ENCODE results near the gene ZFP91.

The ZFP91 gene

DNA sequence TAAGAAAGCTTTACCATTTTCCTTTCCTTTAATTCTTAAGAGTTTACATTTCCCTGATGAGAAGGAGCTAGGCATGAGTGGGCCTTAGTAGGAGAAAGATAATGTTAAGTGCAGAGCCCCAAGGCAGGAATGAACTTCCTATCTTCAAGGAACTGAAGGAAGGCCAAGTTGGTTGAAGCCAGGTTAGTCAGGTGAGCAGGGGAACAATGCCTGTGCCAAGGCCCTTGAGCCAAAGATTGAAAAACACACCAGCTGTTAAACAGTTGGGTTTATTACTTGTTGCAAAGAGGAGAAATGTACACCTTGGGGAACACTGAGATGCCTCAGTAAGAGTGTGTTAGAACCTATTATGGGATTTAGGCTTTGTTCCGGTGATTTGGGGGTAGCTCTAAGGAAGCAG is 53.6 kb downstream of the ZFP91 start:
- no peak for DNase-seq

DNA sequence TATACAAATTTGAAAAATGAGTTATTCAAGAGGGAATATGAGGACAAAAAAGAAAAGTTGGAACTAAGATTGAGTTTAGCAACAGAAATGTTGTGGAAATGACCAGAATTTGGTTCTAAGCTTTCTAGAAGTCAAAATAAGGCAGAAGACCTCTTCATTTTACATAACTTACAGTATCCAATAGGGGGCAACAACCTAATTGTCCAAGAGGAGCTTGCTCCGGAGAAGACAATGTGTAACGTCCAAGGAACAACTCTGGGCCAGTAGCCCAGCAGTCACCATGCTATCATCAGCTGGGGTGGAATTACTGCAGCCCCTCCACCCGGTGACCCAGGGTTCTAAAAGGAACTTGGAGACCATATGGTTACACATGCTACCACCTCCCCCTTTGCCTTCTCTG is 57.7 kb downstream of the ZFP91 start:
- DNase-seq: no peak

DNA sequence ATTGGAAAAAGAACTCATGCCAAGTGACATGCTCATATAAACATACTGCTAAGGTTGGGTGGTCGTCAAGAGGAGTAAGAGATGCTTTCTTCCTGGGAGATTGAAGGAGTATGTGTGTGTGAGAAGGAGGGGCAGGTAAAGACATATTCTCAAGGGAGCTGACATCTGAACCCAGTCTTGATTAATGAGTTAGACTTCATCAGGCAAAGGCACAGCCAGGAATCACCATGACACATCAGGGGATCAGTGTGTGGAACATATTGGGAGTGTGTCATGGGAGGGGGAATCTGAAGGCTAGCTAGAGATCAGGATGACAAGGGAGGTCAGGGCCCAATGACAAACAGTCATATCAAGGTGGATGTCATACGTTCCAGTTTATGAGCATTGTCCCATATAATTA is 58.5 kb downstream of the ZFP91 start:
- DNase-seq: no peak

DNA sequence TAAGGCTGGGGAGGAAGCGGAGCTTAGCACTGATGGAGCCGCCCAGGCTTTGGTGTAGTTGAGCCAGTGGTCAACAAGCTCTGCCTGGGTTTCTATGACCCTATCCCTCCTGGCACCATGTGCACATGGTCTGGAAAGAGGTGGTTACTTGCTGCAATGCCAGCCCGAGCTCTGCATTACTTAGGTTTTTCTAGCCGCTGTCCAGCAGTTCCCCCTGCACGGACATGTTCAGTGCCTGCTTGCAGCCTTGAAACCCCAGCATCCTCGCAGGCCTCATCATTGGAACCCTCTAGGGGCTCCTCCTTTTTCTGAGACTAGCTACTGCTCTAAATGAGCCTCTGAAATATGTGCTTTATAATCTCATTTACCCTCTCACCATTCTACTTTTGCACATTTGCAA is 60.2 kb downstream of the ZFP91 start:
- no peak for DNase-seq

DNA sequence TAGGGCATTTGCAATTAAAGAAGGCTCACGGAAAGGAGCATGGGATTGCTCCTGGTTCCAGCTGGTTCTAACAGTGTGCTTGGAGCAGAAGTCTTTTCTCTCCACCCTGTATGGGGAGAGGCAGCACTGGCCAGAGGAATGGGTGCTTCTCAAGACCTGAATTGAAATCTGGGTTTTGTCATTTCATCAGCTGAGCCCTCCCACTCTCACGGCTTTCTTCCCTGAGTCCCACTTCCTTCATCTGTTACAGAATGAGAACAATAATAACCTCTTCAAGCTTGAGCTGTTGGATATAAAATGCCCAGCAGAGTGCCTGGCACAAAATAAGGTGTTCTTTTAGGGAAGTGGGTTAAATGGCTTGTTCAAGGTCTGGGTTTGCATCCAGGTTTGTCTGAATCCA is 60.8 kb downstream of the ZFP91 start:
- DNase-seq: no peak

DNA sequence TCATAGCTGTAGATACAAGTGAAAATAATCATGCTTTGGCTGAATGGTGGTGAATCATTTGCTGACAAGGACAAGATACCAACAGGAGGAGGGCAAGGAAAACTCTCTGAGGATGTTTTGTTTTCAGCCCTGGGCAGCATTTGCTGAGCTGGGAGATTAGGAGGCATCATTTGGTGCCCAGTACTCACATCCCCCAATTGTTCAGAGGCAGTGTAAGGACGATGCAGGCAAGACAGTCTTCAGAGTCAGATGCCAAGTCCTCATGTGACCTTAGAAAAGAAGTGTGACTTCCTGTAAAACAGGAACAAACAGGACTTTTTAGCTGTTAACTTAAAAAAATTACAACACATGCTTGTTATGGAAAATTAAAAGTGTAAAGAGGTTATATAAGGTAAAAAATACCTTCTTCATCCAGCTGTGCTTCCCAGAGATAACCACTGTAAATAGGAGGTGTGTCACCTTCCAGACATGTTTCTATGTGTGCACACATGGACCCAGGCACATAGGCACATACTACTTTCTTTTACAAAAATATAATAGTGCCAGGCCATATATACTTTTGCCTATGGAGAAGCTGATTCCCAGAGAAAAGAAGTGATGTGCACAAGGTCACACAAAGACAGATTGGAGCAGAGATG is 61.6 kb downstream of the ZFP91 start:
- no peak for DNase-seq

DNA sequence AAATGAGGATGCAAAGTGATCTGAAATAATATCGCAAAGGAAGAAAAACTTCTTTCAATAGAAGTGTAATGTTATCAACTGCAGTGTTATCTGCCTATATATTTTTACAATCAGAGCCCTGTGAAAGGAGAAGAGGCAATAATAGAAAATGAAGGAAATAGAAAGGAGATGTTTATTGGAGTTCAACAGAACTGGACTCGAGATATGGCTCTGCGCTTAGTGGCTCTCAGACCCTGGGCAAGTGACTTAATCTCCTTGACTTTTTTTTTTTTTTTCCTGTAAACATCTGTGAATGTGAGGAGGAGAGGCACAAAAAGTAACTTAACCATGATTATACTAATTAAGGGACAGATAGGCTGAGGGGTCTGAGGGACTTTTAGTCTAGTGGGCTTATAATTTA is 62.5 kb downstream of the ZFP91 start:
- DNase-seq: no peak

DNA sequence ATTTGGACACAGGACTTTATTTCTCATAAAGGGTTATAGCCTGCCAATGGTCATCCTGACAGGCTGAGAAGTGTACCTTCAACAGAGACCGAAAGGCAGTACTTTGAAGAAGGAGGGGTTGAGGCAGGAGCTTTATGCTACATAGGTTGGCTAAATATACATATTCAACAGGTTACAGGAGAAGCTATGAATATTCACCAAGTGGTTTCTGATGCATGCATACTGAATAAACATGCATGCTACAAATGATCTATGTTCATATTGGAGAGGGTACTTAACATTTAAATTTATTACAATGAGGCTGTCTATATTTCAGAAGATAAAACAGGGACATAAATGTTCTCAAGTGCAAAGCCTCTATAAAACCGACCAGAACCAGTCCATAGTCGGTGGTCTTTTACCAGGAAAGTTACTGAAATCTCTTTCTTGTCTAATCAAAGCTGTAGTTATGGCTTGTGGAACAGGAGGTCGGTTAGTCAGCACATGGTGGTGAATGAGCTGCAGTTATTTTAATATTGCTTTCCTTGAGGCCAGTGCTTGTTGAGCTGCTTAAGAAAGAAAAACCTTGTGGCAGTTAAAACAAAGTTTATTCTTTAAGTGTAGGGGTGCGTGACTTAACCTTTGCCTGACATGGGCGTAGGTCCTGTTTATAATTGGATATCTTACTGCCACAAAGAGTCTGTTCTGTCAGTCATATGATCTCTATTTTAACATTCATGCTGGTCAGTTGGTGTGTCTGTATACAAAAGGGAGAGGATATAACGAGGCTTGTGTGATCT is 63.1 kb downstream of the ZFP91 start:
- no peak for DNase-seq

DNA sequence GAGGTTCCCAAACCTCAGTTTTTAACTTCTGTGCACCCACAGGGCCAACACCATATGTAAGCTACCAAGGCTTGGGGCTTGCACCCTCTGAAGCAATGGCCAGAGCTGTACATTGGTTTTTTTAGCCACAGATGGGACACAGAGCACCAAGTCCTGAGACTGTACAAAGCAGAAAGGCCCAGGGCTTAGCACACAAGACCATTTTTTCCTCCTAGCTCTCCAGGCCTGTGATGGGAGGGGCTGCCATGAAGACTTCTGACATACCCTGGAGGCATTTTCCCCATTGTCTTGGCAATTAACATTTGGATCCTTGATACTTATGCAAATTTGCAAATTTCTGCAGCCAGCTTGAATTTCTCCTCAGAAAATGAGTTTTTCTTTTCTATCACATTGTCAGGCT is 67.0 kb downstream of the ZFP91 start:
- no peak for DNase-seq

DNA sequence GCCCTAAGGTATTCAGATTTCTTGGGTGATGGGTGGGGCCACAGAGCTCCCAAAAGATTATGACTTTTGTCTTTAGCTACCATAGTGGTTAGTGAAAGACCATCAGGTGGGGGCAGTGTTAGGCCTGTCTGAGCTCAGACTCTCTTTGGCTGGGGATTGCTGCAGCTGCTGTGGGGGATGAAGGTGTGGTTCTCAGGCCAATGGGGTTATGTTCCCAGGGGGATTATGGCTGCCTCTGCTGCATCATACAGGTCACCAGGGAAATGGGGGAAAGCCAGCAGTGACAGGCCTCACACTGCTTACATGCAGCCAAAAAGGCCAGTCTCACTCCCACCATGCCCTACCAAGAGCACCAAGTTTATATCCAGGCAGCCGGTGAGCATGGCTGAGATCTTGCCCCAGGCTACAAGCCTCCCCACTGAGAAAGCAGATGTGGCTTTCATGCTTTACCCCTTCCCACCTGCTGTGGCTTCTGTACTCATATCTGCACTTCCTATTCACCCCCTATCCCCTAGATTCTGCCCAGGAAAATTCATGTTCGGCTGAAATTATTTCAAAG is 68.4 kb downstream of the ZFP91 start:
- no peak for DNase-seq

DNA sequence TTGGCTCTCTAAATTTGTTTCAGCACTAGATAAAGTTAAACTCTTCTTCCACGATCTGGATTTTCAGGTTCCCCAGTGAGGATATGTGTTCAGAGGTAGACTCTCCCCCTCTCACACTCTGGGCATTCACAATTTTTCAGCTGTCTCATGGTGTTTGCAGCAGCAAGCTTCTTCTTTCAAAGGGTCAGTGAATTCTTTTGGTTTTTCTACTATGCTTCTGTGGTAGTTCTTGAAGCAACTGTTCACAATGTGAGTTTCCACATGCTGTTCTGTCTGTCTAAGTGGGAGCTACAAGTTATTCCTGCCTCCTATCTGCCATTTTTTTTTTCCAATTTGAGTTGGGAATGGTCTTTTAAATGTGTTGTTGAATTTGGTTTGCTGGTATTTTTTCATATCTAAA is 69.0 kb downstream of the ZFP91 start:
- DNase-seq: no peak

DNA sequence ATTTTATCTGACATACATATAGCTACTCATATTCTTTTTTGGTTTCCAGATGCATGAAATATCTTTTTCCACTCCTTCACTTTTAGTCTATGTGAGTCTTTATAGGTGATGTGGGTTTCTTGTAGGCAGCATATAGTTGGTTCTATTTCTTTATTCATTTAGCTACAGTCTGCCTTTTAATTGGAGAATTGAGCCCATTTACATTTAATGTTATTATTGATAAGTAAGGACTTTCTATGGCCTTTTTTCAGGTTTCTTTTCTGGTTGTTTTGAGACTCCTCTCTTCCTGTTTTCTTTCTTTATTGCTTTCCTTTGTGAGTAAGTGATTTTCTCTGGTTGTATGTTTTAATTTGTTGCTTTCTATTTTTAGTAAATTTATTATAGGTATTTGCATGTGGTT is 70.8 kb downstream of the ZFP91 start:
- no peak for DNase-seq

DNA sequence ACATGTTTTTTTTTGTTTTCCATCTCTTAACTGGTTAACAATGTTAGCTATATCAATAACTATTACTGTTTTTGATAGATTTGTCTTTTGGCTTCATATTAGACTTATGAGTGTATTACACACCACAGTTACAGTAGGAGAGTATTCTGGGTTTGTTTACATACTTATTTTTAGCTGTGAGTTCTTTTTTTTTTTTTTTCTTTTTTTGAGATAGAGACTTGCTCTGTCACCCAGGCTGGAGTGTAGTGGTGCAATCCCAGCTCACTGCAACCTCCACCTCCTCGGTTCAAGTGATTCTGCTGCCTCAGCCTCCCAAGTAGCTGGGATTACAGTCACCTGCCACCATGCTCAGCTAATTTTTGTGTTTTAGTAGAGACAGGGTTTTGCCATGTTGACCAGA is 71.6 kb downstream of the ZFP91 start:
- no peak for DNase-seq

DNA sequence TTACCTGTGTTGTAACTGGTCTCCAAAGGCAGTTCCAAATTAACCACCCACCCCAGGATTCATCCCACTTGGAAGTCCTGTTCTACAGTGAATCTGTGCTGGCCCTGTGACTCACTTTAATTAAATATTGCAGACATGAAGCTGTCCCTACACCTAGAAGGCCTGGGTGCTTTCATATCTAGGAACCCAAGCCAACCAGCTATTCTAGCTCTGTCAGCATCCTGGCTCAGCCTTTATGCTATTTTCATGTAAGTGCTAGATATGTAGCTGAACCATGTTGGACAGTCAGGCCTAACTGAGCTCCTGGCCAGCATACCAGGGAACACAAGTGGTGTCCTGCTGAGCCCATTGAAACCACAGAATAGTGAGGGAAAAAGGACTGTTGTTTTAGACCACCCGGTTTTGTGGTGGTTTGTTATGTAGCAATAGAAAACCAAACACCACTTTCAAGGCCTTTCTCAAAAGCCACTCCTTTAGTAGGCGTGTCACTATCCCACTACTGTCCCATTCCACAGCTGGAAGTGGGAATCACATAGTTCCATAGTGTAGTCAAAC is 73.9 kb downstream of the ZFP91 start:
- no peak for DNase-seq

DNA sequence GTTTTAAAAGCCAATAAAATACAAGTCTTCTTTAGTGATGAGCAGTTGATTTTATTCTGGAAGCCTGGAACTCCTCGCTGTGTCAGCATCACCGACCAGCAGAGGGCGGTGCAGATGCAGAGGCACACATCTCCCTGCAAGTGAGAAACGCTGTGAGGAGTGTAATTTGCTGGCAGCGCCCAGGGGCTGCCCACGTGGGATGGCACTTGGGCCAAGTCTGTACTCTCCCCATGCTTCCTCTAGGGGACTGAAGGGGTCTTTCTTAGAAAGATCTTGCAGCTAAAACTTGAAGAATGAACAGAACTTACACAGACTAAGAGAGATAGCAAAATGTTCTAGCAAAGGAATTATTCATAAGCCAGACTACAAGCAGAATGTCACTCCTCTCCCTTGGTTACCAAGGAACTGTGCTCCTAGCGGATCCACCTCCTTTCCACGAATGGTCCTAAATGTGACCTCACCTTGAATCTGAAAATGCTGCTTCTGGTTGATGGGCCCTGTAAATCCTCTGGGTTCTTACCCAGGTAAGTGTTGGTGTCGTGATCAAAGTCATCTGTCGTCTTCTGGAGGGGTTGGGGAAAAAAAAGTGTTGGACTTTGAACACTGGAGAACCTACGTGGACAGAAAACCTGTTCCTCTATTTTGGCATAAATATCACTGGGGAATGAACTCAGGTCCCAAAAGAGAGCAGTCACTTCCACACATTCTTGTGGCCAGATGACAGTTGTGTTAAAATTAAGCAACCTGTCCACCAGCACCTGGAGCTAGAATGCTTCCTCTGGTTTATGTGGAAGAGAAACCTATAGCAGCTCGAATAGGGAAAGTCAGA is 75.4 kb downstream of the ZFP91 start:
- peak; percentile 75 for DNase-seq

DNA sequence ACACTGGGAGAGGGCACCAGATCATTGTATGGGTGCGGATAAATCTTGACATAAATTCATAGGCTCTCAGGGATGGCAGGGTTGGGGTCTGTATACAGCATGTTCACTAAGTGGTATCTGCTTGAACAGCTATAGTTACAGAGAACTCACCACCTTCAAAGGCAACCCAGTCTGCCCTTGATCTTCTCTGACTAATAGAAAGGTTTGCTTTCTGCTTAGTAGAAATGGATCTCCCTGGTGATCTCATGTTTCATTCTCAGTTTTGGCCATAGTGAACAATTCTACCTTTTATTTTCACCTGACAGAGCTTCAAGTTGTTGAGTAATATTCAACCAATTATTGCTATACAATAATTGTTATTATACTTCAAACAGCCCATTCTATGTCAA is 76.0 kb downstream of the ZFP91 start:
- DNase-seq: no peak

DNA sequence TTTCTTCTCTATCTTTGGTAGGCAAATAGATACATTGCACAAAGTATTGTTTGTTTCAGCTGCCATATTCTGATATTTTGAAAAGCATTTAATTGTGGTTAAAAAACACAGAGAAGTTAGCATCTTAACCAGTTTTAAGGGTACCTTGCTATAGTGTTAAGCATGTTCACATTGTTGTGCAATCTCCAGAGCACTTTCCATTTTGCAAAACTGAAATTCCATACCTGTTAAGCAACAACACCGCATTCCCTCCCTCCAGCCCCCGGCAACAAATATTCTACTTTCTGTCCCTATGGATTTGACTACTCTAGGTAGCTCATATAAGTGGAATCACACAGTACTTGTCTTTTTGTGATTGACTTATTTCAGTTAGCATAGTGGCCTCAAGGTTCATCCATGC is 77.5 kb downstream of the ZFP91 start:
- no peak for DNase-seq

DNA sequence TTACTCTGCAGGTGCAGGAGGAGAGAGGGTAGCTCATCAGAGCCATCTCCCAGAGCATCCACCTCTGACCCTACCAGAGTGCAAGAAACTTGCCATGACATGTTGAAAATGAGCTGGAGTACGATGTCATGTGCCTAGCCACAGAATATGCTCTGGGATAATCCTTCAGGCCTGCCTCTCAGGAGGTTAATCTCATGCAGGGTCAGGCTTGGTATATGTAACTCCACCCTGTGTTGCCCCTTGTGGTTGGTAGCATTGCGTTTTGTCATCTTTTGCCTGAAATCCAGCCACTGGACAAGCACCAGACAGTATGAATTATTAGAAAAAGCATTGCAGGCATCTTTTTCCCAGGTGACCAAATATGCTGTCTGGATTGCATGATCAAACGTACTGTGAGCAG is 79.8 kb downstream of the ZFP91 start:
- no peak for DNase-seq

DNA sequence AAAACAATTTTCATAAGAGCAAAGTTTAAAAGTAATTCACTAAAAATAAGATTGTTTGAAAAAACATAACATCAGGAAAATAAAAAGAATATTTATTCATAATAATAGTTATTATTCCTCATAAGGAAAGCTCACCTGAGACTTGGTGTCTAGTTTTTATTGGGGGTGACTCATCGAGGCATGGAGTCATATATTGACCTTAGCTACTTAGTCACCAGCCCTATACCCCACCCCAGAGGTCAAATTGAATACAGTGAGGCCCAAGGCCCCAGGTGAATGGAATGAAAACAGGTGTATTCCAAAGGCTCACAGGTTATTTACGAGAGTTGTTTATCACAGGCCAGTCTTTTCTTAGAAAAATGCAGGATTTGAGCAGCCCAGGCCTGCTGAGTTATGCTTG is 80.5 kb downstream of the ZFP91 start:
- DNase-seq: no peak

DNA sequence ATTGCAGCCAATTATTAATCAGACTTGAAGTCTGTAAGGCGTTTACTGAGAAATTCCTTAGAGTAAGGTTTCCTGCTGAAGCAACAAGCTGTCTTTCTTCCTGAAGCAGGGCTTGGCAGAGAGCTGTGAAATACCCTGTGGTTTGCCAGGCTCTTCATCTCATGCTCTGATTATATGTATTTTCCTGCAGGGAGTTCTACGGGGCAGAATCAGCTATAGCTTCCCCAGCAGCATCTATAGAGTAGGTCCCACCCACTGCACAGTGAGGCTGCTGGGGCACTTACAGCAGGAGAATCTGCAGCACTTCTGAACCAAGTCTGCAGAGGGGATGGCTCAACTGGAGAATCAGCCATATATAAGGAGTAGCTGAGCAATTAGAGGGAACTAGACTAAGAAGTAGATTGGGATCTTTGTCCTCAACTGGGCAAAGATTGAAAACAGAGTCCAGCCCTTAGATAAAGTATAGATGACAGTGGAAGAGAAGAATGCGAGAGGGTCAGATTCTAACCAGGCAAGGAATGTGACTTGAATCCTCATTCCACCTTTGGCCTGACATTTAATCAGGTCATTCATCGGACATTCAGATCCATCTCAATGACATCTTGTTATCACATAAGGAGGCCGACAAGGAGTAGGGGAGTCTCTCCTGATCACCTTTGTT is 81.2 kb downstream of the ZFP91 start:
- DNase-seq: no peak
